Smooth muscle cell (in vitro differentiated cells): ENCODE data around the gene KCNS3. TPM values are rescaled to one million over a fixed set of nuclear protein-coding genes. Genes with fewer than 3 reads are reported as not detected.

ENCODE experiments used
- polyA plus RNA-seq: library from polyadenylated mRNA; unstranded; fragments of >200 nt; fragmentation: Nextera tagmentation; extraction: Ambion mirVana; gene quantifications from 2 replicates; pipeline ENCODE4 v1.2.1, GENCODE V29; 2016
- total RNA-seq: library from RNA; depleted of rRNA; stranded (reverse); fragments of >200 nt; gene quantifications from 2 replicates; pipeline ENCODE4 v1.2.3, GENCODE V29; 2014

The KCNS3 gene
- total and polyA plus RNA-seq, 2 experiments from 2014 or later = 31.0 to 48.2 TPM

Other genes with a start within 250 kb of the KCNS3 start
- 18.1 and 27.2 TPM in 2 replicates for gene SMC6, start 124.9 kb upstream of the KCNS3 start, total RNA-seq
- gene SMC6, start 124.9 kb upstream of the KCNS3 start, polyA plus RNA-seq = 11.2 and 14.7 TPM in 2 replicates
- 6.7 and 8.2 TPM in 2 replicates for gene GEN1, start 124.5 kb upstream of the KCNS3 start, total RNA-seq
- gene GEN1, start 124.5 kb upstream of the KCNS3 start, polyA plus RNA-seq = 1.1 and 2.2 TPM in 2 replicates
- gene MSGN1, start 62.2 kb upstream of the KCNS3 start, total RNA-seq = not detected in 2 replicates
- gene MSGN1, start 62.2 kb upstream of the KCNS3 start, polyA plus RNA-seq = 0.56 TPM in 1 of 2 replicates, not detected in the other